ENCODE data around the gene NOS1AP.
"Not testable (repeated sequence)": the region's sequence is repeated elsewhere in the genome, so short reads cannot be mapped to it uniquely, and the experiment has no call there.

Gene NOS1AP

DNA sequence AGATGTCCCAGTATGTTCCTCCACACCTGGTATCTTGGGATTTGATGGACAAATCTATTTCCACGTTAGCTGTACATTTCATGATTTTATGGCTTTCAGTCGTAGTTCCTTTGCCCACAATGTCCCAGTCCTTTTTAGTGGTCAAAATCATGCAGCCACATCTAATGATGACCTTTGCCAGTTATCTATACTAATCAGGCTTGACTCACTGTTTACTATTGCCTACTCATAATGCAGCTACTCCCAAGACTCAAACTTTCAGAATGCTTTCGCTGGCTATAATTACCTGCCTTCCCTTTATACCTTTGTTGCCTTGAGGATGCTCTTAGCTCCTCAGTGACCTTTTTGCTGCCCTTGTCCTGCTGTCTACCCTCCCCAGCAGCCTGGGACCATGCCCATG, 6.4 kb downstream of the NOS1AP start:
- H3K4me3 ChIP-seq (ENCODE audit: low read length), result no peak overlapping the region
- TF ChIP-seq, protein P1, sequence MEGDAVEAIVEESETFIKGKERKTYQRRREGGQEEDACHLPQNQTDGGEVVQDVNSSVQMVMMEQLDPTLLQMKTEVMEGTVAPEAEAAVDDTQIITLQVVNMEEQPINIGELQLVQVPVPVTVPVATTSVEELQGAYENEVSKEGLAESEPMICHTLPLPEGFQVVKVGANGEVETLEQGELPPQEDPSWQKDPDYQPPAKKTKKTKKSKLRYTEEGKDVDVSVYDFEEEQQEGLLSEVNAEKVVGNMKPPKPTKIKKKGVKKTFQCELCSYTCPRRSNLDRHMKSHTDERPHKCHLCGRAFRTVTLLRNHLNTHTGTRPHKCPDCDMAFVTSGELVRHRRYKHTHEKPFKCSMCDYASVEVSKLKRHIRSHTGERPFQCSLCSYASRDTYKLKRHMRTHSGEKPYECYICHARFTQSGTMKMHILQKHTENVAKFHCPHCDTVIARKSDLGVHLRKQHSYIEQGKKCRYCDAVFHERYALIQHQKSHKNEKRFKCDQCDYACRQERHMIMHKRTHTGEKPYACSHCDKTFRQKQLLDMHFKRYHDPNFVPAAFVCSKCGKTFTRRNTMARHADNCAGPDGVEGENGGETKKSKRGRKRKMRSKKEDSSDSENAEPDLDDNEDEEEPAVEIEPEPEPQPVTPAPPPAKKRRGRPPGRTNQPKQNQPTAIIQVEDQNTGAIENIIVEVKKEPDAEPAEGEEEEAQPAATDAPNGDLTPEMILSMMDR (IDR thresholded peaks at IDR 0.05; ENCODE audit: insufficient read depth, low read depth, low read length, missing control alignments), result no peak
- no peak for DNase-seq (ENCODE audit: low read depth)

DNA sequence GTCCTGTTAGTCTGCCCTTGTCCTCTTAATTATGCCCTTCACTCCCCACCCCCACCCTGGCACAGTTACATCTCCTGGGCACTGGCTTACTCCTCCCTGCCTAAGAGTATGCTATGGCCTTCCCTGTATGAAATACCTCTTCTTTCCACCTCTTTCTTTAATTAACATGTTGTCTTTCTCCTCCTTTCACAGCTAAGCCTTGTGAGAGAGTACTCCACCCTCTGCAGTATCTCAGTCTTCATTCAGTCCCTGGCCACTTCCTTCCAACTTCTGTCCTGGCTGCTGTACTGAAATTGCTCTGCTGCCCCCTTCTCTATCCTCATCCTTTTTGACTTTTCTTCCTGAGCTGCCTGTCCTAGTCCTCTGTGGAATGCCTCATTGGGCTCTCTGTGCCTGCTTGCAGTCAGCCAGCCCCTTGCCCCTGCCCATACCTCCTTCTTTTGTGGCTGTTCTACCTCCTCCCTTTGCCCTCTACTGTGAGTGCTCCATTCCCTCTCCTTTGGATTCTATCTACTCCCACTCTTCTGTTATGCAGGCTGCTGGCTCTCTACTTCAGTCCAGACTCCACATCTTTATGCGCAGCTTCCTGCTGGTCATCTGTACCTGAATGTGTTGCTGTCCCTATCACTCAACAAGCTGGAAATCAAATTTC, 8.3 kb downstream of the NOS1AP start:
- DNase-seq (ENCODE audit: low read depth), result no peak
- TF ChIP-seq, protein P1 (IDR thresholded peaks at IDR 0.05; ENCODE audit: insufficient read depth, low read depth, low read length, missing control alignments), result no peak

DNA sequence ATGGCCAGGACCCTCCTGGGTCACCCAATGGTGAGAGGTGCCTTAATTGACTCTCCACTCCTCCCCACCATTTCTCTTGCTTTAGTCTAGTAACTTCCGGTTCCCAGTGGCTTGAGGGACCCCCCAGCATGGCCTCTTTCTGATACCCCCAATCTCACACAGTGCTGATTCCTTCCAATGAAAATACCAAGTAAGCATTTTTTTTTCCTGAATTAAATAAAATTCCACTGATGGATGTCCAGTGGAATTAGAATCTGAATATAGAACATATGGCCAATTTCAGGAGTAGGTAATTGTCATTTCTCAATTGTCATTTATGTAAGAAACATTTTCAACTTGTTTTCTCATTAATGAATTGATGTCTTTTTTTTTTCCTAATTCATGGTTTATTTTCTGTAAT, 9.5 kb downstream of the NOS1AP start:
- TF ChIP-seq, protein P1 (IDR thresholded peaks at IDR 0.05; ENCODE audit: insufficient read depth, low read depth, low read length, missing control alignments), result no peak
- no peak for DNase-seq (ENCODE audit: low read depth)
- no peak overlapping the region for H3K4me3 ChIP-seq (ENCODE audit: low read length)

More for the DNA sequence above, 8.3 kb downstream of the NOS1AP start:
- H3K4me3 ChIP-seq (ENCODE audit: low read length), result no peak overlapping the region

DNA sequence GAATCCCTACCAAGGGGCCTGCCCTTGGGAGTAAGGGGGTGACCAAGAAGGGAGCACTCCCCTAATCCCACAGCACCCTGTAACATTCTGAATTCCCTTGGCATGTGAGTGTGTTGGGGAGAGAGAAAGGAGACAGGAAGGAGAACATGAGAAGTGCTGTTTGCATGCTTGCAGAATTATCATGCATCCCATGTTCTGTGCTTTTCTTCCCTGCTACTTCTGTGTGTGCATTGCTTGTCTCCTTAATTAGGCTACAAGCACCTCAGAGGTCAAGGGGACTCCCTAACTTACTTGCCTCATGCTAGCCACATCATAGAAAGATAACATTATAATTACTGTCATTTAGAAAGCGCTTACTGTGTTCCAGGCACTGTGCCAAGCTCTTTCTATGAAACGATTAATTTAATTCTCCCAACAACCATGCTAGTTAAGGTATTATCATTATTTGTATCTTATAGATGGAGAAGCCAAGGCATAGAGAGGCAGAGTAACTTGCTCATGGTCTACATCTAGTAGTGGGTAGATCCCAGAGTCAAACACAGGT, 11.1 kb downstream of the NOS1AP start:
- no peak for DNase-seq (ENCODE audit: low read depth)
- no peak overlapping the region for H3K4me3 ChIP-seq (ENCODE audit: low read length)
- TF ChIP-seq, protein P1 (IDR thresholded peaks at IDR 0.05; ENCODE audit: insufficient read depth, low read depth, low read length, missing control alignments), result no peak

DNA sequence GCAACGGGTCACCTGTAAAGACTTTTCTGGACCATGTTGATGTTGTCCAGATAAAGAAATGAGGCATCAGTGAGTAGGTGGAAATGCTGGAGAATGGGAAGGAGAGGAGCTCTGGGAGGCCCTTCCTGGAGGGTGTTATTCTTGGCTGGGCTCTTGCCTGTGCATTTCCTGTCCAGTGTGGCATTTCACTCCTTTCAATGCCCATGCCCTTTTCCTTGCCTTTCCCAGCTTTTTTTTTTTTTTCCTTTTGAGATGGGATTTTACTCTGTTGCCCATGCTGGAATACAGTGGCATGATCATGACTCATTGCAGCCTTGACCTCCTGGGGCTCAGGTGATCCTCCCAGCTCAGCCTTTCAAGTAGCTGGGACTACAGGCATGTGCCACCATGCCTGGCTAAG, 11.8 kb downstream of the NOS1AP start:
- TF ChIP-seq, protein P1 (IDR thresholded peaks at IDR 0.05; ENCODE audit: insufficient read depth, low read depth, low read length, missing control alignments), result no peak
- no peak for DNase-seq (ENCODE audit: low read depth)
- H3K4me3 ChIP-seq (ENCODE audit: low read length), result no peak overlapping the region

DNA sequence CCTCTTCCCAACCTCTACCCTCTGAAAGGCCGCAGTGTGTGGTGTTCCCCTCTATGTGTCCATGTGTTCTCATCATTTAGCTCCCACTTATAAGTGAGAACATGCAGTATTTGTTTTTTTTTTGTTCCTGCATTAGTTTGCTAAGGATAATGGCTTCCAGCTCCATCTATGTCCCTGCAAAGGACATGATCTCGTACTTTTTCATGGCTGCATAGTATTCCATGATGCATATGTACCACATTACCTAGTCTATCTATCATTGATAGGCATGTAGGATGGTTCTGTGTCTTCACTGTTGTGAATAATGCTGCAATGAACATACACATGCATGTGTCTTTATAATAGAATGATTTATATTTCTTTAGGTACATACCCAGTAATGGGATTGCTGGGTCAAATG, 12.6 kb downstream of the NOS1AP start:
- DNase-seq (ENCODE audit: low read depth); H3K4me3 ChIP-seq (ENCODE audit: low read length): not testable (repeated sequence)

DNA sequence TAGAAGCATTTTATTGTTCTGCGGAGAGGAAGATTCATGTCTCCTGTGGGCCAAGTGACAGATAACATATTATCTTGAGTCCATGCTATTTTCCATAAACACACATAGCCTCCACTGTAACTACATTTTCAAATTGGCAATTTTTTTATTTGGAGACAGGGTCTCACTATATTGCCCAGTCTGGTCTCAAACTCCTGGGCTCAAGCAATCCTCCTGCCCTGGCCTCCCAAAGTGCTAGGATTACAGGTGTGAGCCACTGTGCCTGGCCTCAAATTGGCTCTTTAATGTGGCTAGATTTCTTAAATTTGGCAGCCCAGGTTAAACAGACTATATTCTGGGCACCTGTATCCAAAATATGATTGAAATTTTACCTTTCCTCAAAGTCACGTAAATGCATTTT, 13.8 kb downstream of the NOS1AP start:
- TF ChIP-seq, protein P1 (IDR thresholded peaks at IDR 0.05; ENCODE audit: insufficient read depth, low read depth, low read length, missing control alignments), result no peak
- H3K4me3 ChIP-seq (ENCODE audit: low read length), result no peak overlapping the region
- no peak for DNase-seq (ENCODE audit: low read depth)

Data from epithelial cell of esophagus (primary cell).